NT2/D1 (cell line): ENCODE results near the gene EPHA6.

ENCODE experiments used
- SUZ12 ChIP-seq: IDR thresholded peaks from 2 replicates; pipeline ENCODE4 v1.6.1; 2011; ENCODE audit not compliant: insufficient read length, insufficient read depth; ENCODE audit errors: extremely low read depth
- YY1 ChIP-seq: IDR thresholded peaks from 2 replicates; pipeline ENCODE4 v1.6.1; 2011; ENCODE audit not compliant: insufficient read length, insufficient read depth

DNA sequence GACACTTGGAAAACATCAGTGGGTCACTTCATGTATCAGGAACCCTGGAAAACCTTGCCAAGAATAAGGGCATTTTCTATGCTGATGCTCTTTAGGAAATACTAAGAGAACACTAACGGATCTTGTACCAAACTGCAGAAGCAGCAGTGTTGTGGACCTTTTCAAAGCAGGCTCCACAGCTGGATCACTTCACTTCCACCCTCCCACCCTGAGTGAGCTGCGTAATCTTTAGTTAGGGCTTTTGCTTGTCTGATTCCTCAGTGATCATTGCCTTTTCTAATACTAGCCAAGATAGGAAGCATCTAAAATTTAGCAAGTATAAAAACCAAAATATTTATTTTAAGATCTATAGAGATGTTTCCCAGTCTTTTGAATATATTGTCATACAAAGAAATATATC, 229.0 kb downstream of the EPHA6 start:
- TF ChIP-seq YY1: no peak
- no peak for TF ChIP-seq SUZ12
